Measurements from ENCODE around the gene C6orf52.

Gene C6orf52

DNA sequence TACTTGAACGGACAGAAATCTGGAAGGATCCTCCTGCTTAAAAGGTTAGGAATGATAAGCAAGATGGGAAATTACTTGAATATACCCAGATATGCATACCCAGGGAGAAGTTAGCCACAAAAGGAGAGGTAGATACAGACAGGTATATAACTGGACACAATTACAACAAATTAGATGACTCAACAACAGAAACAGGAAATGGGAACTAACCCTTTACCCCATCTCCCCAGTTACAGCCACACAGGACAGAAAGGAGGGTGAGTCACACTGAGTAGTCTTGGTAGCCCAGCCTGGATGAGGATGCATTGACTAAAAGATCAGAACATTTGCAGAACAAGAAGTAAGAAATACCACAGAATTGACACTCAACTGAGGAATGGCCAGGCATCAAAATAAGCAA lies 61.2 kb downstream of the C6orf52 start:
- TF ChIP-seq, protein P1, sequence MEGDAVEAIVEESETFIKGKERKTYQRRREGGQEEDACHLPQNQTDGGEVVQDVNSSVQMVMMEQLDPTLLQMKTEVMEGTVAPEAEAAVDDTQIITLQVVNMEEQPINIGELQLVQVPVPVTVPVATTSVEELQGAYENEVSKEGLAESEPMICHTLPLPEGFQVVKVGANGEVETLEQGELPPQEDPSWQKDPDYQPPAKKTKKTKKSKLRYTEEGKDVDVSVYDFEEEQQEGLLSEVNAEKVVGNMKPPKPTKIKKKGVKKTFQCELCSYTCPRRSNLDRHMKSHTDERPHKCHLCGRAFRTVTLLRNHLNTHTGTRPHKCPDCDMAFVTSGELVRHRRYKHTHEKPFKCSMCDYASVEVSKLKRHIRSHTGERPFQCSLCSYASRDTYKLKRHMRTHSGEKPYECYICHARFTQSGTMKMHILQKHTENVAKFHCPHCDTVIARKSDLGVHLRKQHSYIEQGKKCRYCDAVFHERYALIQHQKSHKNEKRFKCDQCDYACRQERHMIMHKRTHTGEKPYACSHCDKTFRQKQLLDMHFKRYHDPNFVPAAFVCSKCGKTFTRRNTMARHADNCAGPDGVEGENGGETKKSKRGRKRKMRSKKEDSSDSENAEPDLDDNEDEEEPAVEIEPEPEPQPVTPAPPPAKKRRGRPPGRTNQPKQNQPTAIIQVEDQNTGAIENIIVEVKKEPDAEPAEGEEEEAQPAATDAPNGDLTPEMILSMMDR (IDR thresholded peaks at IDR 0.05; ENCODE audit: low read depth, low read length, missing control alignments): no peak
- no peak overlapping the region for H3K4me3 ChIP-seq (ENCODE audit: low read depth, low read length)
- in situ Hi-C loops (cut with HindIII; ENCODE audit: low sequenced_read_pairs): no loop called here
- DNase-seq (ENCODE audit: low read depth): peak; percentile 33

DNA sequence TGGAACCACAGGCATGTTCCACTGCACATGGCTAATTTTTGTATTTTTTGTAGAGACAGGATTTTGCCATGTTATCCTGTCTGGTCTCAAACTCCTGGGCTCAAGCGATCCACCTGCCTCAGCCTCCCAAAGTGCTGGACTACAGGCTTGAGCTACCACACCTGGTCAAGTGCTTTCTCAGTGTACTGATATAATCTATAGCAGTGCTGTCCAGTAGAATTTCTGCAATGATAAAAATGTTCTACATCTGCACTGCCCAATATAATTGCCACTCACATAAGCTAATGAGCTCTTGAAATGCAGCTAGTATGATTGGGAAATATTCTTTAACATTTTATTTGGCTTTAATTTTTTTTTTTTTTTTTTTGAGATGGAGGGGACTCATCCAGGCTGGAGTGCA lies 64.2 kb downstream of the C6orf52 start:
- TF ChIP-seq, protein P1 (IDR thresholded peaks at IDR 0.05; ENCODE audit: low read depth, low read length, missing control alignments): no peak
- DNase-seq (ENCODE audit: low read depth): no peak
- in situ Hi-C loops (cut with HindIII; ENCODE audit: low sequenced_read_pairs): no loop called here
- no peak overlapping the region for H3K4me3 ChIP-seq (ENCODE audit: low read depth, low read length)

DNA sequence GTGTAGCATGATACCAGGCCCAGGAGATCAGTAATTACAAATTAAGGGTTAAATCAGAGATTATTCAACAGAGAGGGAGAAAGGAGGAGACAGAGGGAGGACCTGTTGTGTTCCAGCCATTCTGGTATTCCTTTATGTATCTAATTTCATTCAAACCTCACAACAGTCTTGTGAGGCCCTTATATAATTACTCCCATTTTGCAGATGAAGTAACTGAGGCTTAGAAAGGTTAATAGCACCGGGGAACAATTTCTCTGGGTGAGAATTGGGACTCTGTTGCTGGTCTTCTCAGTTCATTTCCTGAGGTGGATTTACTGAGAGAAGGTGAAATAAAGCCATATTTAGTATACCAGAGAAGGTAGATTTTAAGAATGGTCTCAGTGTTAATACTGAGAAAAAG lies 66.6 kb downstream of the C6orf52 start:
- TF ChIP-seq, protein P1 (IDR thresholded peaks at IDR 0.05; ENCODE audit: low read depth, low read length, missing control alignments): no peak
- no peak overlapping the region for H3K4me3 ChIP-seq (ENCODE audit: low read depth, low read length)
- no peak for DNase-seq (ENCODE audit: low read depth)
- in situ Hi-C loops (cut with HindIII; ENCODE audit: low sequenced_read_pairs): no loop called here

- no peak overlapping the region for H3K4me3 ChIP-seq (ENCODE audit: low read depth, low read length)
- TF ChIP-seq, protein P1 (IDR thresholded peaks at IDR 0.05; ENCODE audit: low read depth, low read length, missing control alignments): no peak
- in situ Hi-C loops (cut with HindIII; ENCODE audit: low sequenced_read_pairs): no loop called here
- no peak for DNase-seq (ENCODE audit: low read depth)
These were observed 68.2 kb downstream of the C6orf52 start for GRCh38 chr6:10626154-10626741.

DNA sequence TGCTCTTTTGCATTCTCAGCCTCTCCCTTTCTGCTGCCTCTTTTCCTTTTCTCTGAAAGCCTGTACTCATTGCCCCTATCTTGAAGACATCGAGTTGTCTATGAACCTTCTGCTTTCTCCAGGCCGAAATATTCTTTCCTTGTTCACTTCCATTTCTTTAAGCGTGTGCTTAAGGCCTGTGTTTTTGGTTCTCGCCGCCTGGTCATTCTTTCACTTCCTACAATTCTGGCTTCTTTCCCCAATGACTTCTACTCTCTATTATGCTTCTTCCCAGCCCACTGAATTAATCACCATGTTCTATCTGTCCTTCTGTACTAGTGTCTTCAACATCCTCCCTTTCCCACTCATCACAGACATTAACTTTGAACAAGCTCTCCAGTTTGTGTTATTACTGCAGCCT lies 69.6 kb downstream of the C6orf52 start:
- DNase-seq (ENCODE audit: low read depth): no peak
- in situ Hi-C loops (cut with HindIII; ENCODE audit: low sequenced_read_pairs): no loop called here
- H3K4me3 ChIP-seq (ENCODE audit: low read depth, low read length): no peak overlapping the region
- TF ChIP-seq, protein P1 (IDR thresholded peaks at IDR 0.05; ENCODE audit: low read depth, low read length, missing control alignments): no peak

- DNase-seq (ENCODE audit: low read depth): no peak
- H3K4me3 ChIP-seq (ENCODE audit: low read depth, low read length): no peak overlapping the region
- TF ChIP-seq, protein P1 (IDR thresholded peaks at IDR 0.05; ENCODE audit: low read depth, low read length, missing control alignments): no peak
- in situ Hi-C loops (cut with HindIII; ENCODE audit: low sequenced_read_pairs): no loop called here
These were observed 72.6 kb downstream of the C6orf52 start for GRCh38 chr6:10621847-10622246.

Measured in astrocyte of the cerebellum (primary cell).